Smooth muscle cell (in vitro differentiated cells): Measurements from ENCODE around the gene SNX25. TPM values are rescaled to one million over a fixed set of nuclear protein-coding genes. Genes with fewer than 3 reads are reported as not detected.

Experiments used
- DNase-seq: peaks from one replicate; lab custom pipeline; 2025; ENCODE audit not compliant: unreplicated experiment; lab: John Stamatoyannopoulos, UW
- H2AFZ ChIP-seq: fragments of 200-600 bp; sonication (generic); 2 replicates; pipeline ENCODE4 v1.6.0; 2016; ENCODE audit warnings: antibody characterized with exemption, low read depth, mild to moderate bottlenecking
- H3F3A ChIP-seq: fragments of 200-600 bp; sonication (generic); 2 replicates; pipeline ENCODE4 v1.6.0; 2017; ENCODE audit warnings: antibody characterized with exemption, low read depth
- H3K27ac ChIP-seq: fragments of 200-600 bp; sonication (generic); 2 replicates; pipeline ENCODE4 v1.5.1; 2016; ENCODE audit warnings: low read depth, mild to moderate bottlenecking
- H3K27me3 ChIP-seq: fragments of 200-600 bp; sonication (generic); 2 replicates; pipeline ENCODE4 v1.6.1; 2016; ENCODE audit warnings: low read depth, mild to moderate bottlenecking
- H3K36me3 ChIP-seq: fragments of 200-600 bp; sonication (generic); 2 replicates; pipeline ENCODE4 v1.5.1; 2016; ENCODE audit warnings: low read depth
- H3K4me1 ChIP-seq: fragments of 200-600 bp; sonication (generic); 2 replicates; pipeline ENCODE4 v1.5.1; 2016; ENCODE audit warnings: low read depth
- H3K4me2 ChIP-seq: fragments of 200-600 bp; sonication (generic); 2 replicates; pipeline ENCODE4 v1.6.0; 2016; ENCODE audit warnings: mild to moderate bottlenecking
- H3K4me3 ChIP-seq: fragments of 200-600 bp; sonication (generic); 2 replicates; pipeline ENCODE4 v1.5.1; 2016; ENCODE audit warnings: mild to moderate bottlenecking
- H3K79me2 ChIP-seq: fragments of 200-600 bp; sonication (generic); 2 replicates; pipeline ENCODE4 v1.6.0; 2016; ENCODE audit warnings: low read depth, mild to moderate bottlenecking
- H3K9ac ChIP-seq: fragments of 200-600 bp; sonication (generic); 2 replicates; pipeline ENCODE4 v1.6.0; 2016; ENCODE audit warnings: low read depth
- H3K9me3 ChIP-seq: fragments of 200-600 bp; sonication (generic); replicated peaks from 2 replicates; pipeline ENCODE4 v1.5.1; 2016; ENCODE audit warnings: low read depth
- H4K20me1 ChIP-seq: fragments of 200-600 bp; sonication (generic); 2 replicates; pipeline ENCODE4 v1.6.0; 2016; ENCODE audit warnings: low read depth
- CTCF ChIP-seq: fragments of 200-600 bp; sonication (generic); IDR thresholded peaks from 2 replicates; pipeline ENCODE4 v1.5.1; 2017; ENCODE audit warnings: borderline replicate concordance, mild to moderate bottlenecking, antibody characterized with exemption; ENCODE audit not compliant: insufficient read depth, poor library complexity, severe bottlenecking
- WGBS: methylation state at CpG from one replicate; pipeline ENCODE4 v1.1.7; 2016; ENCODE audit warnings: low lambda C conversion rate; 5-methylcytosine and 5-hydroxymethylcytosine counted together
- polyA plus RNA-seq: library from polyadenylated mRNA; unstranded; fragments of >200 nt; fragmentation: Nextera tagmentation; extraction: Ambion mirVana; gene quantifications from 2 replicates; pipeline ENCODE4 v1.2.1, GENCODE V29; 2016
- total RNA-seq: library from RNA; depleted of rRNA; stranded (reverse); fragments of >200 nt; gene quantifications from 2 replicates; pipeline ENCODE4 v1.2.3, GENCODE V29; 2014

Gene SNX25
- total and polyA plus RNA-seq, 2 experiments from 2014 or later, result 12.3 to 23.6 TPM

DNA sequence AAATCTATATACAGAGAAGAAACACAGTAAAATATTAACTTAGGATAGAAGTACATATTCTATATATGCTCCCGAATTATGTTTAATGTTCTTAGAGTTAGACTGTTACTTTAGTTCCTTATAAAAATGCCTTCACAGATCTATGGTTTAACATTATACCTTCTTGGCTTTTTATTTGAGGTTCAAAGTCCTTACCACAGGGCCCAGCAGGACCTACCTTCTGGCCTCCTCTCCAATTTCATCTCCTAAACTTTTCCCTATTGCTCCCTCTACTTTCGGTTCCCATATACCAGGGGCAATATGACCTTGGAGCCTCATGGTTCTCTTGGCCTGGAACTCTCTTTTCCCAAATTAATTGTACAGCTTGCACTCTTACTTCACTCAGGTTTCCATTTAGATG, 199.0 kb downstream of the SNX25 start:
- 98% methylated on average over 2 of the region's 2 CpGs for WGBS
- Histone ChIP-seq H3K4me3 (no peak overlapping the region), H2AFZ (no peak overlapping the region), H4K20me1 (no peaks in the 10 kb centered on the region), H3K36me3 (peaks cover 27% of the 10 kb centered on the region), H3K27me3 (no peaks in the 10 kb centered on the region), H3K4me1 (no peaks in the 10 kb centered on the region), H3F3A (no peaks in the 10 kb centered on the region), H3K27ac (no peak overlapping the region), H3K79me2 (no peaks in the 10 kb centered on the region), H3K4me2 (no peak overlapping the region), H3K9ac (no peak overlapping the region), H3K9me3 (peaks cover 6% of the 10 kb centered on the region)
- no peak for TF ChIP-seq CTCF
- no peak for DNase-seq

DNA sequence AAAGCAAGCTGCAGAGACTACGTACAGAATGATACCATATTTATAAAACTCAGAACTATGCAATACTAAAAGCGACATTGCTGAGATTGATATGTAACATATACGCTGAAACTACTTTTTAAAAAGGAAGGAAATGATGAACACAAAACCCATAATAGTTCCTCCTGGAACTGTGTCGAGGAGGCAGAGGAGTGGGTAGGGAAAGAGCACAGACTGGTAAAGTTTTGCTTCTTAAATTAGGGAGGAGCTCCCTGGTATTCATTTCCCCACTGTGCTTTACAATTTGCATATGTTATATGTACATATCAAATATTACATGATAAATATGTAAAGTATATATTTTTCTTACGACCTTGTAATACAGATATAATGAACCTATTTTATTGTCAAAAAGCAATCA, 202.5 kb downstream of the SNX25 start:
- no peak for TF ChIP-seq CTCF
- Histone ChIP-seq H3K4me1 (no peaks in the 10 kb centered on the region), H3K27ac (no peak overlapping the region)

GRCh38 chr4:185412412-185412811, 203.0 kb downstream of the SNX25 start:
- Histone ChIP-seq H2AFZ (no peak overlapping the region), H3K4me2 (no peak overlapping the region), H3K4me1 (no peaks in the 10 kb centered on the region), H3K9me3 (peaks cover 6% of the 10 kb centered on the region), H4K20me1 (no peaks in the 10 kb centered on the region), H3K4me3 (no peak overlapping the region), H3K79me2 (no peaks in the 10 kb centered on the region), H3K9ac (no peak overlapping the region), H3K27ac (no peak overlapping the region), H3K27me3 (no peaks in the 10 kb centered on the region), H3F3A (no peaks in the 10 kb centered on the region), H3K36me3 (peaks cover 37% of the 10 kb centered on the region)
- no peak for TF ChIP-seq CTCF
- 96% methylated on average over 5 of the region's 5 CpGs for WGBS
- DNase-seq, result no peak

More for the DNA sequence above, 202.5 kb downstream of the SNX25 start:
- Histone ChIP-seq H3K9ac (no peak overlapping the region), H3K27me3 (no peaks in the 10 kb centered on the region), H3K4me3 (no peak overlapping the region), H2AFZ (no peak overlapping the region), H4K20me1 (no peaks in the 10 kb centered on the region), H3F3A (no peaks in the 10 kb centered on the region), H3K4me2 (no peak overlapping the region), H3K36me3 (peaks cover 35% of the 10 kb centered on the region), H3K79me2 (no peaks in the 10 kb centered on the region), H3K9me3 (peaks cover 6% of the 10 kb centered on the region)
- no peak for DNase-seq
- 95% methylated on average over 5 of the region's 5 CpGs for WGBS

Other genes with a start within 250 kb of the SNX25 start
- not detected in 2 replicates for gene HELT, start 191.1 kb upstream of the SNX25 start, total RNA-seq
- gene HELT, start 191.1 kb upstream of the SNX25 start, polyA plus RNA-seq, result not detected in 2 replicates
- 9.6 and 16.0 TPM in 2 replicates for gene SLC25A4, start 66.3 kb upstream of the SNX25 start, total RNA-seq
- 19.0 and 50.7 TPM in 2 replicates for gene SLC25A4, start 66.3 kb upstream of the SNX25 start, polyA plus RNA-seq
- gene CFAP97, start 5.6 kb upstream of the SNX25 start, total RNA-seq, result 19.0 and 28.2 TPM in 2 replicates
- 11.4 and 15.7 TPM in 2 replicates for gene CFAP97, start 5.6 kb upstream of the SNX25 start, polyA plus RNA-seq
- 1.4 and 2.4 TPM in 2 replicates for gene LRP2BP, start 186.3 kb downstream of the SNX25 start, total RNA-seq
- gene LRP2BP, start 186.3 kb downstream of the SNX25 start, polyA plus RNA-seq, result 0.48 and 1.3 TPM in 2 replicates
- 10.4 and 17.9 TPM in 2 replicates for gene ANKRD37, start 187.2 kb downstream of the SNX25 start, total RNA-seq
- 15.5 and 19.8 TPM in 2 replicates for gene ANKRD37, start 187.2 kb downstream of the SNX25 start, polyA plus RNA-seq
- gene UFSP2, start 216.4 kb downstream of the SNX25 start, total RNA-seq, result 36.6 and 45.8 TPM in 2 replicates
- 49.7 and 65.0 TPM in 2 replicates for gene UFSP2, start 216.4 kb downstream of the SNX25 start, polyA plus RNA-seq